ENCODE measurements around the gene CENPE. TPM values are rescaled to one million over a fixed set of nuclear protein-coding genes. Genes with fewer than 3 reads are reported as not detected.

Gene CENPE
- total and polyA plus RNA-seq, 2 donors (not counting 1 experiment from before 2014, with no cell fraction given) = 0.15 to 2.8 TPM

- DNase-seq (peak; percentile 78), ATAC-seq (ENCODE audit: low read depth) (peak; percentile 55)
- H2AFZ ChIP-seq (ENCODE audit: insufficient read depth, low read depth, low read length, poor library complexity, severe bottlenecking) = peak overlapping the region; percentile 92
- H3K4me2 ChIP-seq (replicated peaks; ENCODE audit: low read depth, low read length, poor library complexity, severe bottlenecking) = peak overlapping the region; percentile 93
- H3K27ac ChIP-seq (ENCODE audit: low read length in 2 of 2) = peak overlapping the region; percentile 92
- CTCF ChIA-PET = interaction anchor here (0.6 to 7.9 kb wide), 7 partner anchors 10 to 644 kb away, joined by 3 to 97 read pairs (median 6); partner anchors contain the start of gene BDH2
- H3K36me3 ChIP-seq (replicated peaks in 1 of 2; ENCODE audit: control extremely low read depth in 1 of 2, control insufficient read depth in 1 of 2, extremely low read depth in 1 of 2, insufficient read depth in 2 of 2, low read length in 1 of 2) = no peaks in the 10 kb centered on the region
- peak; percentile 12 for TF ChIP-seq CTCF (IDR thresholded peaks at IDR 0.05)
- no peak for TF ChIP-seq EZH2 (IDR thresholded peaks at IDR 0.05; ENCODE audit: borderline replicate concordance, insufficient read depth, low read depth, low read length, poor library complexity, severe bottlenecking)
- POLR2A ChIA-PET = interaction anchor here (0.5 to 2.2 kb wide), 6 partner anchors 56 to 315 kb away, joined by 3 to 9 read pairs (median 4); partner anchors contain the start of genes CISD2, MANBA, SLC9B1 and UBE2D3
- H3K4me3 Mint-ChIP-seq = peak overlapping the region; percentile 82
- H3K9ac ChIP-seq (ENCODE audit: low read length) = peak overlapping the region; percentile 85
- H3K79me2 ChIP-seq (ENCODE audit: control insufficient read depth, insufficient read depth, low read length) = peaks cover 37% of the 10 kb centered on the region
- H3K27me3 ChIP-seq (replicated peaks in 1 of 4; ENCODE audit: control extremely low read depth in 1 of 4, control insufficient read depth in 3 of 4, insufficient read depth in 4 of 4, low read length in 3 of 4) = no peaks in the 10 kb centered on the region
- no peaks in the 10 kb centered on the region for H3K9me3 Mint-ChIP-seq (ENCODE audit: insufficient read depth)
- H3K4me1 Mint-ChIP-seq = peaks cover 35% of the 10 kb centered on the region
- no peaks in the 10 kb centered on the region for H3K9me3 ChIP-seq (ENCODE audit: control extremely low read depth in 1 of 3, control insufficient read depth in 2 of 3, insufficient read depth in 1 of 3, low read length in 2 of 3)
- peak overlapping the region; percentile 89 for H3K27ac Mint-ChIP-seq
- intact Hi-C loops (cut with micrococcal nuclease) = loop anchor here (1.0 to 5.0 kb wide), 8 partner anchors 15 to 574 kb away; partner anchors contain the start of genes BDH2, CISD2, MANBA and NFKB1
- H3K4me3 ChIP-seq (ENCODE audit: control extremely low read depth in 1 of 5, extremely low read depth in 1 of 5, insufficient read depth in 1 of 5, low read depth in 2 of 5, low read length in 4 of 5) = peak overlapping the region; percentile 65 to 83 (median 80)
- no peaks in the 10 kb centered on the region for H4K20me1 ChIP-seq (ENCODE audit: control insufficient read depth, insufficient read depth, low read length, poor library complexity, severe bottlenecking)
- peaks cover 27 to 31% of the 10 kb centered on the region in 2 donors for H3K4me1 ChIP-seq (ENCODE audit: control insufficient read depth in 2 of 2, insufficient read depth in 2 of 2, low read length in 2 of 2)
- under 1% methylated on average over 80 of the region's 82 CpGs for WGBS (ENCODE audit: insufficient coverage)
- no peaks in the 10 kb centered on the region for H3K27me3 Mint-ChIP-seq
These were observed 122.0 kb downstream of the CENPE start for GRCh38 chr4:103075894-103076746.

Data from B cell (primary cell).